HepG2 (cell line): ENCODE measurements around the gene RPL23. TPM values are rescaled to one million over a fixed set of nuclear protein-coding genes. Genes with fewer than 3 reads are reported as not detected.

ENCODE experiments used
- CREM ChIP-seq, 2 experiments: sonication (generic) in 1 of 2; formaldehyde crosslinking in 1 of 2; IDR thresholded peaks; 2 replicates each; pipeline versions ENCODE4 v1.4.0 to v1.6.1; 2016 to 2020; ENCODE audit warnings: antibody characterized with exemption in 1 of 2, mild to moderate bottlenecking in 1 of 2, missing genetic modification reagents in 1 of 2
- ELF4 ChIP-seq: sonication (generic); formaldehyde crosslinking; IDR thresholded peaks from 2 replicates; pipeline ENCODE4 v1.5.0; 2020; ENCODE audit warnings: missing genetic modification reagents, mild to moderate bottlenecking, moderate library complexity, borderline replicate concordance
- ESRRA ChIP-seq: sonication (generic); formaldehyde crosslinking; IDR thresholded peaks from 2 replicates; pipeline ENCODE4 v1.5.1; 2020; ENCODE audit warnings: mild to moderate bottlenecking, low read depth, missing genetic modification reagents
- KMT2B ChIP-seq: IDR thresholded peaks from 2 replicates; pipeline ENCODE4 v1.6.1; 2016; ENCODE audit warnings: missing genetic modification reagents, missing compliant biosample characterization
- LCORL ChIP-seq, 2 experiments: fragments of 450-650 bp in 1 of 2; sonication (generic) in 1 of 2; formaldehyde crosslinking in 1 of 2; IDR thresholded peaks; 2 replicates each; pipeline versions ENCODE4 v1.5.0 to v1.6.1; 2017 to 2020; ENCODE audit warnings: antibody characterized with exemption in 1 of 2, missing genetic modification reagents in 1 of 2
- MAZ ChIP-seq, 2 experiments: sonication (generic) in 1 of 2; formaldehyde crosslinking in 1 of 2; IDR thresholded peaks; 2 replicates each; pipeline versions ENCODE4 v1.5.0 to v1.6.1; 2012 to 2020; ENCODE audit warnings: low read depth in 2 of 2, mild to moderate bottlenecking in 2 of 2, borderline replicate concordance in 1 of 2, improper control_type of control experiment in 1 of 2, low read length in 1 of 2, missing genetic modification reagents in 1 of 2, moderate library complexity in 1 of 2
- RBFOX2 ChIP-seq: fragments of 200-400 bp; formaldehyde crosslinking; IDR thresholded peaks from 2 replicates; pipeline ENCODE4 v1.6.1; 2017; ENCODE audit warnings: low read depth, mild to moderate bottlenecking, low read length
- RORA ChIP-seq: sonication (generic); formaldehyde crosslinking; IDR thresholded peaks from 2 replicates; pipeline ENCODE4 v1.5.0; 2020; ENCODE audit warnings: mild to moderate bottlenecking, missing genetic modification reagents, moderate library complexity
- SMARCE1 ChIP-seq: fragments of 450-650 bp; IDR thresholded peaks from 2 replicates; pipeline ENCODE4 v1.6.1; 2017; ENCODE audit warnings: borderline replicate concordance
- ZNF335 ChIP-seq: sonication (generic); formaldehyde crosslinking; IDR thresholded peaks from 2 replicates; pipeline ENCODE4 v1.4.0; 2020; ENCODE audit warnings: missing genetic modification reagents
- ZNF615 ChIP-seq: sonication (generic); formaldehyde crosslinking; IDR thresholded peaks from 2 replicates; pipeline ENCODE4 v1.5.0; 2020; ENCODE audit warnings: mild to moderate bottlenecking, missing genetic modification reagents, borderline replicate concordance
- ZSCAN29 ChIP-seq: sonication (generic); formaldehyde crosslinking; conservative IDR thresholded peaks from 2 replicates; pipeline ENCODE4 v1.4.0; 2020; ENCODE audit warnings: mild to moderate bottlenecking, missing genetic modification reagents
- polyA plus RNA-seq, 8 experiments: library from polyadenylated mRNA; depleted of rRNA in 3 of 8; stranded (reverse) in 7 of 8; unstranded in 1 of 8; fragments of >200 nt; fragmentation: Illumina TruSeq in 4 of 8; extraction: Trizol in 4 of 8; gene quantifications; 2 replicates each; pipeline versions ENCODE4 v1.2.1 to v1.2.3, GENCODE V29; 2011 to 2016; ENCODE audit warnings: low read depth in 4 of 8, missing spikeins in 1 of 8, mixed read lengths in 1 of 8; ENCODE audit not compliant: insufficient read depth in 1 of 8
- total RNA-seq, 5 experiments: library from RNA; depleted of rRNA; stranded (reverse); fragments of >200 nt; fragmentation: Illumina TruSeq; extraction: Trizol; gene quantifications; 2 replicates each; pipeline ENCODE4 v1.2.3, GENCODE V29; 2016; ENCODE audit warnings: low read depth in 1 of 5
- TF ChIP-seq, protein P1 (sequence below): sonication (generic); formaldehyde crosslinking; IDR thresholded peaks from 2 replicates; pipeline ENCODE4 v1.4.0; 2020; ENCODE audit warnings: mild to moderate bottlenecking, missing genetic modification reagents
- TF ChIP-seq, protein P2 (sequence below): sonication (generic); formaldehyde crosslinking; IDR thresholded peaks from 2 replicates; pipeline ENCODE4; 2020; ENCODE audit warnings: missing genetic modification reagents, mild to moderate bottlenecking, borderline replicate concordance
- TF ChIP-seq, protein P3 (sequence below): sonication (generic); formaldehyde crosslinking; IDR thresholded peaks from 2 replicates; pipeline ENCODE4 v1.4.0; 2020; ENCODE audit warnings: missing genetic modification reagents
- TF ChIP-seq, protein P4 (sequence below): sonication (generic); formaldehyde crosslinking; IDR thresholded peaks from 2 replicates; pipeline ENCODE4 v1.5.0; 2020; ENCODE audit warnings: missing genetic modification reagents
- TF ChIP-seq, protein P5 (sequence below): sonication (generic); formaldehyde crosslinking; IDR thresholded peaks from 2 replicates; pipeline ENCODE4 v1.5.0; 2020; ENCODE audit warnings: missing genetic modification reagents, mild to moderate bottlenecking, borderline replicate concordance

RPL23 gene
- total and polyA plus RNA-seq, 2 of the 13 experiments (the other 11 are each of a cell fraction or from before 2014, with no cell fraction given): 2,790 to 4,860 TPM

DNA sequence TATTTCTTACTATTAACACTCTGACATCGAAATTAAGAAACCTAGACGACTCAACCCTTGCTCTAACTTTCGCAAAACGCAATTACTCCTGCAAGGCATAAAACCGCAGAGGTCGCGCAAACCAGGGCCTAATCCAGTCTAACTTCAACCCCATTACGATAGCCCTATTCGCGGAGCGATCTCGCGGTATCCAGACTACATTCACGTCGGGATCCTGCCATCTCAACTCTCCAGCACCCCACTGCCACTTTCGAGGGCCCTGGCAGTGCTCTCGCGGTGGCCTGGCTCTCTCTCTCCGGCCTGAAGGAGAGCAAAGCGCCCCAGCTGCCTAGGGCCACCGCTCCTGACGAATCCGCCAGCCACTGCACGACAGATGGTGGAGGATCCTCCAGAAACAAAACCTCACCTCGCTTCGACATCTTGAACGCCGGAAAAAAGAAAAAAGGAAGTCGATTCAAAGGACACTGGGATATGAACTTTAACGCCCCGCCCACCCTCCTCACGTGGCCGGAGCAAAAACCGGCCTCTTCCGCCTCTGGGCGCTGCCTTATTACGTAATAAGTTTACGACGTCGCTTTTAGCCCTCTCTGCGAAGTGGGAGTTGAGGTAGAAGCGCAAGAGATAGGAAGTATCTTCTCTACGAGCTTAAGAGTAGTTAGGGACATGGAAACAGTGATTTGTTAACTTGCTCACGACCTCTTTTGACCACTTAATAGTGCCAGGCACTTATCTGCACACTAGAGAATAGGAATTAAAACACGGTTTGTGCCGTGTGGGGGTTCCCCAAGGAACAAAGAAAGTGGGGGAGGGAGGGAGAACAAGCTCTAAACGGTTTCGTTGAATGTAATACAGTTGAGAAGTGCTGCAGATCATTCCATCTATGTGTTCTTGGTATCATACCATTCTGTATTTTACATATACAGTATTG, at the start of gene RPL23 (continued):
- TF ChIP-seq, protein P1, sequence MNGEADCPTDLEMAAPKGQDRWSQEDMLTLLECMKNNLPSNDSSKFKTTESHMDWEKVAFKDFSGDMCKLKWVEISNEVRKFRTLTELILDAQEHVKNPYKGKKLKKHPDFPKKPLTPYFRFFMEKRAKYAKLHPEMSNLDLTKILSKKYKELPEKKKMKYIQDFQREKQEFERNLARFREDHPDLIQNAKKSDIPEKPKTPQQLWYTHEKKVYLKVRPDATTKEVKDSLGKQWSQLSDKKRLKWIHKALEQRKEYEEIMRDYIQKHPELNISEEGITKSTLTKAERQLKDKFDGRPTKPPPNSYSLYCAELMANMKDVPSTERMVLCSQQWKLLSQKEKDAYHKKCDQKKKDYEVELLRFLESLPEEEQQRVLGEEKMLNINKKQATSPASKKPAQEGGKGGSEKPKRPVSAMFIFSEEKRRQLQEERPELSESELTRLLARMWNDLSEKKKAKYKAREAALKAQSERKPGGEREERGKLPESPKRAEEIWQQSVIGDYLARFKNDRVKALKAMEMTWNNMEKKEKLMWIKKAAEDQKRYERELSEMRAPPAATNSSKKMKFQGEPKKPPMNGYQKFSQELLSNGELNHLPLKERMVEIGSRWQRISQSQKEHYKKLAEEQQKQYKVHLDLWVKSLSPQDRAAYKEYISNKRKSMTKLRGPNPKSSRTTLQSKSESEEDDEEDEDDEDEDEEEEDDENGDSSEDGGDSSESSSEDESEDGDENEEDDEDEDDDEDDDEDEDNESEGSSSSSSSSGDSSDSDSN (CRISPR knock-in tag): peak; percentile 89
- TF ChIP-seq ESRRA (CRISPR knock-in tag): peak; percentile 75; the same call in 1 of the 2 replicates
- peak; percentile 98 for TF ChIP-seq ELF4 (CRISPR knock-in tag)
- TF ChIP-seq ZNF615 (CRISPR knock-in tag): peak; percentile 96; the same call in 1 of the 2 replicates
- 0 out of 2 replicates have a peak, but pooled peaks have one; percentile 5 for TF ChIP-seq RORA (CRISPR knock-in tag)
- TF ChIP-seq LCORL (IDR thresholded peaks at IDR 0.05): no peak
- peak; percentile 44; the same call in 1 of the 2 replicates for TF ChIP-seq LCORL (CRISPR knock-in tag; IDR thresholded peaks at IDR 0.05)
- TF ChIP-seq, protein P2, sequence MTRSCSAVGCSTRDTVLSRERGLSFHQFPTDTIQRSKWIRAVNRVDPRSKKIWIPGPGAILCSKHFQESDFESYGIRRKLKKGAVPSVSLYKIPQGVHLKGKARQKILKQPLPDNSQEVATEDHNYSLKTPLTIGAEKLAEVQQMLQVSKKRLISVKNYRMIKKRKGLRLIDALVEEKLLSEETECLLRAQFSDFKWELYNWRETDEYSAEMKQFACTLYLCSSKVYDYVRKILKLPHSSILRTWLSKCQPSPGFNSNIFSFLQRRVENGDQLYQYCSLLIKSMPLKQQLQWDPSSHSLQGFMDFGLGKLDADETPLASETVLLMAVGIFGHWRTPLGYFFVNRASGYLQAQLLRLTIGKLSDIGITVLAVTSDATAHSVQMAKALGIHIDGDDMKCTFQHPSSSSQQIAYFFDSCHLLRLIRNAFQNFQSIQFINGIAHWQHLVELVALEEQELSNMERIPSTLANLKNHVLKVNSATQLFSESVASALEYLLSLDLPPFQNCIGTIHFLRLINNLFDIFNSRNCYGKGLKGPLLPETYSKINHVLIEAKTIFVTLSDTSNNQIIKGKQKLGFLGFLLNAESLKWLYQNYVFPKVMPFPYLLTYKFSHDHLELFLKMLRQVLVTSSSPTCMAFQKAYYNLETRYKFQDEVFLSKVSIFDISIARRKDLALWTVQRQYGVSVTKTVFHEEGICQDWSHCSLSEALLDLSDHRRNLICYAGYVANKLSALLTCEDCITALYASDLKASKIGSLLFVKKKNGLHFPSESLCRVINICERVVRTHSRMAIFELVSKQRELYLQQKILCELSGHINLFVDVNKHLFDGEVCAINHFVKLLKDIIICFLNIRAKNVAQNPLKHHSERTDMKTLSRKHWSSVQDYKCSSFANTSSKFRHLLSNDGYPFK: peak; percentile 97
- TF ChIP-seq CREM (IDR thresholded peaks at IDR 0.05): peak; percentile 99
- peak; percentile 85 for TF ChIP-seq CREM (CRISPR knock-in tag; IDR thresholded peaks at IDR 0.05)
- TF ChIP-seq, protein P3, sequence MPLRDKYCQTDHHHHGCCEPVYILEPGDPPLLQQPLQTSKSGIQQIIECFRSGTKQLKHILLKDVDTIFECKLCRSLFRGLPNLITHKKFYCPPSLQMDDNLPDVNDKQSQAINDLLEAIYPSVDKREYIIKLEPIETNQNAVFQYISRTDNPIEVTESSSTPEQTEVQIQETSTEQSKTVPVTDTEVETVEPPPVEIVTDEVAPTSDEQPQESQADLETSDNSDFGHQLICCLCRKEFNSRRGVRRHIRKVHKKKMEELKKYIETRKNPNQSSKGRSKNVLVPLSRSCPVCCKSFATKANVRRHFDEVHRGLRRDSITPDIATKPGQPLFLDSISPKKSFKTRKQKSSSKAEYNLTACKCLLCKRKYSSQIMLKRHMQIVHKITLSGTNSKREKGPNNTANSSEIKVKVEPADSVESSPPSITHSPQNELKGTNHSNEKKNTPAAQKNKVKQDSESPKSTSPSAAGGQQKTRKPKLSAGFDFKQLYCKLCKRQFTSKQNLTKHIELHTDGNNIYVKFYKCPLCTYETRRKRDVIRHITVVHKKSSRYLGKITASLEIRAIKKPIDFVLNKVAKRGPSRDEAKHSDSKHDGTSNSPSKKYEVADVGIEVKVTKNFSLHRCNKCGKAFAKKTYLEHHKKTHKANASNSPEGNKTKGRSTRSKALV (CRISPR knock-in tag): peak; percentile 96
- TF ChIP-seq SMARCE1: no peak
- TF ChIP-seq KMT2B (CRISPR knock-in tag): peak; percentile 80
- TF ChIP-seq MAZ (IDR thresholded peaks at IDR 0.05; ENCODE audit: borderline replicate concordance, low read depth, low read length): no peak
- no peak; the same call in none of the 2 replicates for TF ChIP-seq MAZ (CRISPR knock-in tag; IDR thresholded peaks at IDR 0.05; ENCODE audit: low read depth)
- TF ChIP-seq, protein P4, sequence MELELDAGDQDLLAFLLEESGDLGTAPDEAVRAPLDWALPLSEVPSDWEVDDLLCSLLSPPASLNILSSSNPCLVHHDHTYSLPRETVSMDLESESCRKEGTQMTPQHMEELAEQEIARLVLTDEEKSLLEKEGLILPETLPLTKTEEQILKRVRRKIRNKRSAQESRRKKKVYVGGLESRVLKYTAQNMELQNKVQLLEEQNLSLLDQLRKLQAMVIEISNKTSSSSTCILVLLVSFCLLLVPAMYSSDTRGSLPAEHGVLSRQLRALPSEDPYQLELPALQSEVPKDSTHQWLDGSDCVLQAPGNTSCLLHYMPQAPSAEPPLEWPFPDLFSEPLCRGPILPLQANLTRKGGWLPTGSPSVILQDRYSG (CRISPR knock-in tag): peak; percentile 95
- TF ChIP-seq ZNF335 (CRISPR knock-in tag): peak; percentile 83
- peak; percentile 92 for TF ChIP-seq RBFOX2
- TF ChIP-seq ZSCAN29: peak; percentile 96
- TF ChIP-seq, protein P5, sequence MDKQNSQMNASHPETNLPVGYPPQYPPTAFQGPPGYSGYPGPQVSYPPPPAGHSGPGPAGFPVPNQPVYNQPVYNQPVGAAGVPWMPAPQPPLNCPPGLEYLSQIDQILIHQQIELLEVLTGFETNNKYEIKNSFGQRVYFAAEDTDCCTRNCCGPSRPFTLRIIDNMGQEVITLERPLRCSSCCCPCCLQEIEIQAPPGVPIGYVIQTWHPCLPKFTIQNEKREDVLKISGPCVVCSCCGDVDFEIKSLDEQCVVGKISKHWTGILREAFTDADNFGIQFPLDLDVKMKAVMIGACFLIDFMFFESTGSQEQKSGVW (CRISPR knock-in tag): no peak
